Stimulated activated CD4-positive, alpha-beta T cell treated with anti-CD3 and anti-CD28 coated beads, Interleukin-4, amount 100 ng/mL, for 24 hours (primary cell): ENCODE data around the gene GRAMD1B.
A peak's percentile ranks its signal among the peaks of the same experiment; 100 is the strongest.
"Not testable (repeated sequence)": the region's sequence is repeated elsewhere in the genome, so short reads cannot be mapped to it uniquely, and the experiment has no call there.

Source experiments
- DNase-seq: peaks from one replicate; pipeline ENCODE4 v3.0.0-alpha.2; 2020

GRAMD1B gene

DNA sequence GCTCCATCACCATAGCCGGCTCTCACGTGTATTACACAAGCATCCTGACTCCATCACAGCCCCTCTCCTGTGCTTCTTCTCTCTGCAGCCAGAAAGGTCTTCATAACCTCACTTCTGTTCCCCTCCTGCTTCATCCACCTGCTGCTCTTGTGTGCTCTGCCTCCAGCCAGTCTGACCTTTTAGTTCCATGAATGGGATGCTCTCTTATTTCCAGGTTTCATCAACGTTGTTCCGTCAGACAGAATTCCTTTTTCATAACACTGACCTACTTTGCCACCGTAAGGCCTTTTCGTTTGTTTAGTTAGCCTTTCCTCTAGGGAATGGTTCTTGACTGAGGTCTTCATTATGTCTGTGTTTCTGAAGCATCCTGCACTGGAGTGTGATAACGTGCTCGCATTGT is 18.8 kb downstream of the GRAMD1B start:
- no peak for DNase-seq

- no peak for DNase-seq
Measured at GRCh38 chr11:123449436-123449835, 19.4 kb downstream of the GRAMD1B start.

DNA sequence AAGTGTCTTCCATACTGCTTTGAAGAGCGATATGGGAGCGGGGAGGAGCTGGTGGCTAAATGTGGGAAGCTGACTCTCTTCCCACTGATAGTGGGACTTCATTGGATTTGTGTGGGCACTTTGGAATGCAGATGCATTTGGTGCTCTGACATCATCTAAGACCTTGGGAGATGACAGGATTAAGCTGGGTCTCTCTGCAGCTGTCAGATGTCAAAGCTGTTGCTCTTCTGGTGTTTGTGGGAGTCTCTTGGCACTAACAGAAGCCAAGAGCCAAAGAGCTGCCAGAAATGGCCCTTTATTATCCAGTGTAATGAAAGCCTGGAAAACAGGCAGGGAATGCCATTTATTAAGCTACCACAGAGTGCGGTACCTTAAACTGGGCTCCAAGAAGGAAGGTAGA is 20.6 kb downstream of the GRAMD1B start:
- DNase-seq, result no peak

DNA sequence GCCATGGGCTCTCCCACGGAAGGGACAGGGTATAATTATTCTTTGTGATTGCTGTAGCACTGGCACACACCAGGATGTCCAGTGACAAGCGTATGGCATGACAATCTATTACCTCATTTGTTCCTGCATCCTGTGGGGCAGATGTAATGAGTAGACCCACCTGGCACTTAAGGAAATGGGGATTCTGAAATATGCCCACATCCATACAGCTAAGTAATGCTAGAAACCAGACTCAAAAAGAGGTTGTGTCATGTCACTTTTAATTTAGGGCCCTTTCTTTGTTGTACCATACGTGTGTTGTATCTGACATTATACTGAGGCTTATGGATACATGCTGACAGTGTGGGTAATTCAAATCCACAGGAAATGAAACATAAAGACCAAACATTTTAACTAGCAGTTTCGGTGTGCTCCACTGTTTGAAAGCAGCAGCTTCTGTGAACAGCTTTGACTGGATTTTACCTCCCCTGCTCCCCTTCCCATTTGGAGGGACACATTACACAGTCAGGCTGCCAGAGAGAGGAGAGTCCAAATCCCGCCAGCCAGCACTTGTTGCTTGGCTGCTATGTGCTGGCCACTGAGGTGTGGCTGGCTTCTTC is 21.2 kb downstream of the GRAMD1B start:
- DNase-seq, result no peak

GRCh38 chr11:123452794-123453193 is 22.7 kb downstream of the GRAMD1B start:
- DNase-seq, result no peak

GRCh38 chr11:123454060-123454651 is 24.1 kb downstream of the GRAMD1B start:
- DNase-seq, result peak; percentile 70

DNA sequence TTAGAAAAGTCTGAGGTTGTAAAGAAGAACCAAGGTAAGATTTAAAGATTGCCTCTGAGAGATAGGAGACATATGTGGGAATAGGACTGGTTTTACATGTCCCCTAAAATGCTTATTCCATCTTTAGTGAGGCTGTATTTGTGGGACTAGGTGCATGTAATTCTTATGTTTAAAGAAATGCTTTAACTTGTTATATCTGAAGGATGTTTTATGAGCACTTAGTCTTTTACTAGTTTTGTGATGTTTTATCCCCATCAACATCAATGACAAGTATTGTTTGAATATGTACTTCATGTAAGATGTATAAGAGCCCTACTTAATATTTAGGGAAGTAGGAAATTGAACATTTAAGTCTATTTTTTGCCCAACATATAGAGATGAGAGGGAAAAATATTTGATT is 24.7 kb downstream of the GRAMD1B start:
- DNase-seq, result no peak

DNA sequence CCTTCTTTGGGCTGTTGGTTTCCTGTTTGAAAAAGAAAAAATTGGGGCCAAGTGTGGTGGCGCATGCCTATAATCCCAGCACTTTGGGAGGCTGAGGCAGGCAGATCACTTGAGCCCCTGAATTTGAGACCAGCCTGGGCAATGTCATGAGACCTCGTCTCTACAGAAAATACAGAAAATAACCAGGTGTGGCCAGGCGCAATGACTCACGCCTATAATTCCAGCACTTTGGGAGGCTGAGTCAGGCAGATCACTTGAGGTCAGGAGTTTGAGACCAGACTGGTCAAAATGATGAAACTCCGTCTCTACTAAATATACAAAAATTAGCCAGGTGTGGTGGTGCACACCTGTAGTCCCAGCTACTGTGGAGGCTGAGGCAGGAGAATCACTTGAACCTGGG is 26.4 kb downstream of the GRAMD1B start:
- not testable (repeated sequence) for DNase-seq

GRCh38 chr11:123457187-123457770 is 27.2 kb downstream of the GRAMD1B start:
- no peak for DNase-seq

DNA sequence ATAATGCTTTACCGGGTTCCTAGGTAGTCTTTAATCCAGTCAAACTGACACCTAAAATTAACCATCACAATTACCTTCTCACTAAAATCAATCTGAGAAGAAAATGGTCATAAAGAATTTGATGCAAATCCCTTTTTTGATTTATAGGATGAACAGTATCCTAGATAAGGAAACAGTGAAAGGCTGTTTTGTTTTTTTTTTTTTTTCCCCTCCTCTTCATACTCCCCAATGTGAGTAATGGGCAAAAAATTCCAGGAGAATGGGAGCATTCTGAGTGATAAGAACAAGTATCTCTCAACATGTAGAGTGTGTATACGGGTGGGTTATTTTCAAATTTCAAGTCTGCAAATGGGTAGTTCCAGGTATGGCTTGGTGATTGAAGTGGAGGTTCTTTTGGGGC is 28.4 kb downstream of the GRAMD1B start:
- no peak for DNase-seq

DNA sequence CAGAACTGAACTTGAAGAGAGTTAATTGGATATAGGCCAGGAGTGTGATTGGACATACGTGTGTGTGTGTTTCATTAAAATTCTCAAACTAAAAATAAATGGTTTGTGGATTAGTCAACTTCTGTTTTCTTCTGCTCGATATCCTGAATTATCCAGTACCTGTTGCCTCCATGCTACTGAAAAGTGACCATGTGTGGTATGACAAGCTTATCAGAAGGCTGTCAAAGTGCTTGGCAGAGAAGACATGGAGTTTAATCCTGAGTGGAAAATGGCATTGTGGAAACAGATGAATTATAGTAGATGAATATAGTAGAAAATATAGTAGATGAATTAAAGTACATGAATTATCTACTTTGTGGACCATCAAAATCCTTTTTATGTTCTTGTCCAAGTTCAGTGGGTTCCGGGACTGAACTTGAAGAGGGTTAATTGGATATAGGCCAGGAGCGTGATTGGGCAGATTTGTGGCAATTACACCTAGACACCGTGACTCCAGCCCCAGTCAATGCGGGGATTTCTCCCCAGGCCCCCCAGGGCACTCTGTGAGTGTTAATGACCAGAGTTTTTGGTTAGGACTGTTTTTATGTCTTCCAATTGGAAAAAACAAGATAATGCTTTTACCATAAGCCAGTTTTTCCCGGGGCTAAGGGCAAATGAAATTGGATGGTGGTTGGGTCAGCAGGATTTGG is 30.1 kb downstream of the GRAMD1B start:
- DNase-seq, result no peak

DNA sequence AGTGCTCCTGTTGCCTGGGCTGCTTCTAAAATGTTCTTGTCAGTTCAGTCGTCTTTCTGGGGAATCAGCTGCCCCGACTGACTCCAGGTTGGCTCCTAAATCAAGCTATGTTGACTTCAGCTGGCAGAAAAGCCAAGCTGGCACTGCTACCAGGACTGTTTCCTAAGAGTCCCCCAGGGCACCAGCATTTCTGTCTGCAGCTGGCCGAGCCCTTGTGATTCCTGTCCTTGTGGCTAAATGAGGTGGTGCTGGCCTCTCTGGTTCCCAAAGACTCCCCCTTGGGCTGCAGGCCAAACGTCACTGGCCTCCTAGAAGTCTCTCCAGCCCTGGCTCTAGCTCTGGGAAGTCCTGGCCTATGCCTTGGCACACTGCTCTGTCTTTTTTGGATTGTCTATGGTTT is 31.1 kb downstream of the GRAMD1B start:
- no peak for DNase-seq

DNA sequence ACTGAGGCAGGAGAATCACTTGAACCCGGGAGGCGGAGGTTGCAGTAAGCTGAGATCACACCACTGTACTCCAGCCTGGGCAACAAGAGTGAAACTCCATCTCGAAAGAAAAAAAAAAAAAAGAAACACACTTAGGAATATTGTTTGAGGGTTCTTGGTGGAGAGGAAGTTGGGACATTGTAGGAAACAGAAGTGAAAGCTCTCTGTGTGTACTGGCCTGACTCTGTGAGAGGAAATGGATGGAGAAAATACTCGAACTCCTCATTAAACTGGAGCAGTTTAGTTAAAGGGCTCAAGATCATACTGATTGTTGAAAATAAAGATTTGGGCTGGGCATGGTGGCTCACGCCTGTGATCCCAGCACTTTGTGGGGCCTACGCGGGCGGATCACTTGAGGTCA is 35.6 kb downstream of the GRAMD1B start:
- DNase-seq, result not testable (repeated sequence)

DNA sequence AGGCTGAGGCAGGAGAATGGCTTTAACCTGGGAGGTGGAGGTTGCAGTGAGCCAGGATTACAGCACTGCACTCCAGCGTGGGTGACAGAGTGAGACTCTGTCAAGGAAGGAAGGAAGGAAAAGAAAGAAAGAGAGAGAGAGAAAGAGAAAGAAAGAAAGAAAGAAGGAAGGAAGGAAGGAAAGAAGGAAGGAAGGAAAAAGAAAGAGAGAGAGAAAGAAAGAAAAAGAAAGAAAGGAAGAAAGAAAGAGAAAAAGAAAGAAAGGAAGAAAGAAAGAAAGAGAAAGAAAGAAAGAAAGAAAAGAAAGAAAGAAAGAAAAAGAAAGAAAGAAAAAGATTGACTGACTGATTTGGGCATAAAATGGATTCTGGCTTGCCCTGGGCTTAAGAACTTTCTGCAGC is 36.1 kb downstream of the GRAMD1B start:
- not testable (repeated sequence) for DNase-seq

- no peak for DNase-seq
Measured at GRCh38 chr11:123469089-123469488, 39.0 kb downstream of the GRAMD1B start.

DNA sequence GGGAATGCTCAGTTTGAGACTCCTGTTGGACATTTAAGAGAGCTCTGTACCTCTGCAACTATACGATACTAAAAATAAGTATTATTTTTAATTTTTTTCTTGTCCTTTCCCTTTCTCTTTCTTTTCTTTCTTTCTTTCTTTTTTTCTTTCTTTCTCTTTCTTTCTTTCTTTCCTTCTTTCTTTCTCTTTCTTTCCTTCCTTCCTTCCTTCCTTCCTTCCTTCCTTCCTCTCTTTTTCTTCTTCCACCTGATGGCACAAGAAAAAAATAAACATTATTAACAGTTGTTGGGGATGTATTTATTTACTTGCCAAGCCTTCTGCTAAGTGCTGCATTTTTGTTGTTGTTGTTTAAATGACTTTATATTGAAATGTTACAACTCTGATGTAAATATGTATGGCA is 39.5 kb downstream of the GRAMD1B start:
- DNase-seq, result no peak

DNA sequence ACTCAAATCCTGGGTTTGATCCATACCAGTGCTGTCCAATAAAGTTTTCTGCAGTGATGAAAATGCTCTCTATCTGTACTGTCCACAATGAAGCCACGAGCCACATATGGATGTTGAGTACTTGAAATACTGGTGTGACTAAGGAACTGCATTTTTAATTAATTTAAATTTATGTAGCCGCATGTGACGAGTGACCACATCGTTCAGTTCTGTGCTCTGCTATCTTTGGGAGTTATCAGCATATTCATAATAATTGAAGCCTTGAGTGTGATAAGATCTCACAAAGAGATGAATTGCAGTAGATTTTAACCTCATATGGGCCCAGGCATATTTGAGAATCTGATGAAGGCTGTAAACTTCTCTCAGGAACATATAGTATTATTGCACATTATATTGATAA is 40.8 kb downstream of the GRAMD1B start:
- no peak for DNase-seq

GRCh38 chr11:123472236-123472935 is 42.3 kb downstream of the GRAMD1B start:
- DNase-seq, result no peak

GRCh38 chr11:123473941-123474677 is 44.0 kb downstream of the GRAMD1B start:
- no peak for DNase-seq

GRCh38 chr11:123474994-123475393 is 44.9 kb downstream of the GRAMD1B start:
- DNase-seq, result no peak

- DNase-seq, result no peak
Measured at GRCh38 chr11:123475469-123475868, 45.4 kb downstream of the GRAMD1B start.

GRCh38 chr11:123477205-123477907 is 47.3 kb downstream of the GRAMD1B start:
- no peak for DNase-seq
